Measurements from ENCODE around the gene MFN2.
"Not testable (repeated sequence)": the region's sequence is repeated elsewhere in the genome, so short reads cannot be mapped to it uniquely, and the experiment has no call there.

MFN2 gene

GRCh38 chr1:11979851-11980675 lies at the start of gene MFN2:
MFN2 (plus strand) TSS chr1:11980444; CDS start chr1:11989169, 8,725 bp downstream.
- DNase-seq (ENCODE audit: low spot score), result peak; percentile 94

- DNase-seq (ENCODE audit: low spot score), result no peak
These were observed 49.4 kb upstream of the MFN2 start for GRCh38 chr1:11930571-11931445.

DNA sequence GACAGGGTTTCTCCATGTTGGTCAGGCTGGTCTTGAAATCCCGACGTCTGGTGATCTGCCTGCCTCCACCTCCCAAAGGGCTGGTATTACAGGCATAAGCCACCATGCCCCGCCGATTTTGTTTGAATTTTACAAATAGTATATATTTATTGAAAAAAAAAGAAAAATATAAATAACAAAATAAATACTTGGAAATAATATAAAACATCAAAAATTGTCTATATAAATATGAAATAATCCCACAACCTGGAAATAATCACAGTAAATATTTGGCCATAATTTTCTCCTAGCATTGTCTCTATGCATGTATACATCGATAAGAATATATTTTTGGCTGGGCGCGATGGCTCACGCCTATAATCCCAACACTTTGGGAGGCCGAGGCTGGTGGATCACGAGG lies 48.4 kb upstream of the MFN2 start:
- no peak for DNase-seq (ENCODE audit: low spot score)

GRCh38 chr1:11934302-11935056 lies 45.8 kb upstream of the MFN2 start, which contains the start of gene PLOD1:
PLOD1 (plus strand) TSS chr1:11934717; CDS start chr1:11934780, 63 bp downstream.
- DNase-seq (ENCODE audit: low spot score), result peak; percentile 86

GRCh38 chr1:11935057-11935412 lies 45.2 kb upstream of the MFN2 start:
- no peak for DNase-seq (ENCODE audit: low spot score)

DNA sequence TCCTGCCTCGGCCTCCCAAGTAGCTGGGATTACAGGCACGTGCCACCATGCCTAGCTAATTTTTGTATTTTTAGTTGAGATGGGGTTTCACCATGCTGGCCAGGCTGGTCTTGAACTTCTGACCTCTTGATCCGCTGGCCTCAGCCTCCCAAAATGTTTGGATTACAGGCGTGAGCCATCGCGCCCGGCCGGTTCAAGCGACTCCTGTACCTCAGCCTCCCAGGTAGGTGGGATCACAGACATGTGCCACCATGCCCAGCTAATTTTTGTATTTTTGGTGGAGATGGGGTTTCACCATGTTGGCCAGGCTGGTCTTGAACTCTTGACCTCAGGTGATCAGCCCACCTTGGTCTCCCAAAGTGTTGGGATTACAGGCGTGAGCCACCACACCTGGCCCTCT lies 44.5 kb upstream of the MFN2 start:
- DNase-seq (ENCODE audit: low spot score), result not testable (repeated sequence)

DNA sequence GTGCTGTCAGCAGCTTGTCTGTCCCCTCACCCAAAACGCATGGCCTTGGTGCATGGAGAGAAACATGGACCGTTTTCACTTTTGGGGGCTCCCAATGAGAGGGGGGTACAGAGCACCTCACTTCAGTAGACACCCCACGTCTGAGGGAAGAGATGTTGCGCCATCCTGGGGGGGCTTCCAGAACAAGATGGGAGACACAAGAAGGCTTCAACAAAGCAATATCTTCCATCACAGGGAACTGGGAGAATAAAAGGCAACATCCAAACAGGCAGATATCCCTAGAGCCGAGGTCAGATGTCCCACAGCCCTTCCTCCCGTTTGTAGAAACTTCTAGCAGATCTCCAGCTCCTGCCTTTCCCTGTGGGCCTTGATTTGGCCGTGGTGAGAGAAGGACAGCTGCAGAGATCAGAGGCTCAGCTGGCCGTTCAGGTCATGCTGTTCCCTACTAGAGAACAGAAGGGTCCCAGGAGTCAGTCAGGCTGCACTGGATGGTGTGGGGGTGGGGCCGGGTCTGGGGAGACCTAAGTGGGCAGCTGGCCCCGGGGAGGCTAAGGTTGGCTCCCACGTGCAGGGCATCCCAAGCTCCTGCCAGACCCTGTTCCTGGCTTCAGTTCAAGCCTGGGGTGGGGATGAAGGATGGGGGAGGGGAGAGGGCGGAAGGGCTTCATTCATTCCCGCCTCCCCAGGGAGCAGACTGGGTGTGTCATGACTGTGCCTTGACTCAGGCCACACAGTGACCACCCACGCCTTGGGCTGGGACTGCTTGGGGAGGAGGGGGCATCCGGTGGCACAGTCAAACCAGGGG lies 41.3 kb upstream of the MFN2 start:
- DNase-seq (ENCODE audit: low spot score), result no peak

DNA sequence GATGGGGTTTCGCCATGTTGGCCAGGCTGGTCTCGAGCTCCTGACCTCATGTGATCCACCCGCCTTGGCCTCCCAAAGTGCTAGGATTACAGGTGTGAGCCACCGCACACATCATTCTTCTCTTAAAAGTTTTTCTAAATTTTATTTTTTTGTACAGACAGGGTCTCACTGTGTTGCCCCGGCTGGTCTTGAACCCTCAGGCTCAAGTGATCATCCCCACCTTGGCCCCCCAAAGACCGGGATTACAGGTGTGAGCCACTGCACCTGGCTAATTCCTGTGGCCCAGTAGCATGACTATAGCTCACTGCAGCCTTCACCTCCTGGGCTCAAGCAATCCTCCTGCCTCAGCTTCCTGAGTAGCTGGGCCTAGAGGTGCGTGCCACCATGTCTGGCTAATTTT lies 40.5 kb upstream of the MFN2 start:
- DNase-seq (ENCODE audit: low spot score), result not testable (repeated sequence)

DNA sequence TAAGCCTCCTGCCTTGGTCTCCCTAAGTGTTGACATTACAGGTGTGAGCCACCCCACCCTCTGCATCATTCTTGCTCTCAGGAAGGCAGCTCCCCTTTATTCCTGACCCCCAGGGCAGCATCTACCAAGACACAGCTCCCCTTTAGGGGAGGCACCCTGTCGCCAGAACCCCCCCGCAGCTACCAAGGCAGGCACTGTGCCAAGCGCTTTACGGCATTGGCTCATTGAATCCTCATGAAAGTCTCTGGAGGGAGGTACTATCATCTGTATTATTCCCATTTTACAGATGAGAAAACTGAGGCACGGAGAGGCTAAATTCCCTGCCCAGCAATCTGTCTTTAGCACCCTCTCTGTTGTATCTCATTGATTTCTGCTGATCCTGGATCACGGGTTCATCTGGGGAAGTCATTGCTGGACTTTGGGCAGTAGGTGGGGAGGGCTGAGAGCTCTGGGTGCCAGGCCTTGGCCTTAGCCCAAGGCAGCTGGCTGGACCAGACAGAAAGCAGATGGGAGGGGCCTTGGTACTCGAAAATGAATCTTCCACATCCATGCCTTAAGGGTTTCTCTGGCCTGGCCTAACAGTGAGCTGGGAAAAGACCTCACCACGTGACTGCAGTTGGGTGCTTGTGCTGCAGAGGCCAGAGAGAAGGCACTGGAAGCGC lies 39.9 kb upstream of the MFN2 start:
- no peak for DNase-seq (ENCODE audit: low spot score)

- DNase-seq (ENCODE audit: low spot score), result no peak
These were observed 38.0 kb upstream of the MFN2 start for GRCh38 chr1:11942280-11942679.

- DNase-seq (ENCODE audit: low spot score), result no peak
These were observed 36.6 kb upstream of the MFN2 start for GRCh38 chr1:11943619-11944018.

GRCh38 chr1:11944358-11944931 lies 35.8 kb upstream of the MFN2 start:
- DNase-seq (ENCODE audit: low spot score), result no peak

GRCh38 chr1:11946647-11947046 lies 33.6 kb upstream of the MFN2 start:
- DNase-seq (ENCODE audit: low spot score), result no peak

- DNase-seq (ENCODE audit: low spot score), result peak; percentile 30
These were observed 31.3 kb upstream of the MFN2 start for GRCh38 chr1:11948822-11949458.

DNA sequence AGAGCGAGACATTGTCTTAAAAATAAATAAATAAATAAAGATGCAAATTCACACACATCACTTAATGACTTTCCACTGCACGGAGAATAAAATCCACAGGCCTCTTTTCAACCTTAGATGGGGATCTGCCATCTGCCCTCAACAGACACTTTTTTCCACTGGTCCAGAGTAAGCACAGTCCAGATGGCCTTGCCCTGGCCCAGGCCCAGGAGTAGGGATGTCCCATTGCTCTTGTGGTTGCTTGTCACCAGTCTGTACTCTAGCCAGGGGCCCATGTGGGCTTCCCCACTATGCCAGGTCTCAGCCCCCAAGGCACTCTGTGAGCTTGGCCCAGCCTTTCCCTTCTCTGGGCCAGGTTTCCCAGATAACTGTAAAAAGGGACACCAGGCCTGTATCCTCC lies 28.3 kb upstream of the MFN2 start:
- no peak for DNase-seq (ENCODE audit: low spot score)

GRCh38 chr1:11952455-11953109 lies 27.7 kb upstream of the MFN2 start:
- no peak for DNase-seq (ENCODE audit: low spot score)

DNA sequence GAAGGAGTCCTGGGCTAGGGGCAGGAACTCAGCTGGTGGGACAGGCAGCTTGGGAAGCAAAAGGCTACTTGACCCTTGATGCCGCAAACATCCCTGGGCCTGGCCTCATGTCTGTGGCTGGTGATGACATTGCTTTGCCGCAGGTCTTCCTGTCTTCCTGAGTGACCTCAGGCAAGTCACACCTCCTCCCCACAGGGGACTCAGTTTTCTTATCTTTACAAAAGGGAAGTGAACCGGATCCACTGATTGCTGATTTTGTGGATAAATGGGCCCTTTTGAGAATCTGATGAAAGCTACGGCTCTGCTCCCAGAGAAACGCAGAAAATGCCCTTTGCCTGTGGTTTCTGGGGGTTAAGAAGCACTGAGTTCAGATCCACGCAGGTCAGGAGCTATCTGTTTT lies 25.0 kb upstream of the MFN2 start:
- no peak for DNase-seq (ENCODE audit: low spot score)

- DNase-seq (ENCODE audit: low spot score), result no peak
These were observed 22.8 kb upstream of the MFN2 start for GRCh38 chr1:11957398-11957797.

DNA sequence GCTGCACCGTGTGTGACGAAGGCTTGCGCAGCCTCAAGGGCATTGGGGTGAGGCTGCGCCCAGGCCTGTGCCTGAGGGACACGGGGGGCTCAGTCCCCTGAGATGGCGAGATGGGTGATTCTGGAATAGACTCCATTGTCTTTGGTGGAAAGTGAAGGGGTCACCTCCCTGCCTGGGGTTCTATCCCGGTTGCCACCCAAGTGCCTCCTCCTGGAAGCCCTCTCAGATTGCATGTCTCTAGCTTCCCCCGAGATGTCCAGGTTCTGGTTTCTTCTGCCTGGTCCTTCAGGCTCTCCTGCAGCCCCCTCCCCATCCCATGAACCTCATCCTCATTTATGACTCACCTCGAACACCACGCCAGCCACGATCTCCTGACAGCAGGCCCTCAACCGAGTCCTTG lies 22.3 kb upstream of the MFN2 start:
- no peak for DNase-seq (ENCODE audit: low spot score)

- no peak for DNase-seq (ENCODE audit: low spot score)
These were observed 20.0 kb upstream of the MFN2 start for GRCh38 chr1:11960276-11960675.

All from hematopoietic multipotent progenitor cell treated with erythropoietin and hydrocortisone succinate and interleukin-3 and kit ligand, for 15 days (in vitro differentiated cells).